GM12872 (cell line): Measurements from ENCODE around the gene PRKAB1.

Source experiments
- CTCF ChIP-seq: IDR thresholded peaks from 3 replicates; pipeline ENCODE4 v1.5.1; 2011; ENCODE audit warnings: low read depth, mild to moderate bottlenecking, low read length, moderate library complexity; ENCODE audit not compliant: insufficient read depth

Gene PRKAB1

GRCh38 chr12:119676022-119676421 lies 8.1 kb downstream of the PRKAB1 start:
- TF ChIP-seq CTCF, result no peak

GRCh38 chr12:119676573-119676972 lies 8.6 kb downstream of the PRKAB1 start:
- no peak for TF ChIP-seq CTCF

GRCh38 chr12:119678459-119678858 lies 10.5 kb downstream of the PRKAB1 start:
- no peak for TF ChIP-seq CTCF

GRCh38 chr12:119679081-119679480 lies 11.1 kb downstream of the PRKAB1 start:
- no peak for TF ChIP-seq CTCF

GRCh38 chr12:119679490-119679889 lies 11.6 kb downstream of the PRKAB1 start:
- no peak for TF ChIP-seq CTCF

- no peak for TF ChIP-seq CTCF
These were observed 13.2 kb downstream of the PRKAB1 start for GRCh38 chr12:119681111-119681510.

GRCh38 chr12:119681728-119682638 lies 14.1 kb downstream of the PRKAB1 start:
- no peak for TF ChIP-seq CTCF
